ENCODE data around the gene LRRC3C.

LRRC3C gene

DNA sequence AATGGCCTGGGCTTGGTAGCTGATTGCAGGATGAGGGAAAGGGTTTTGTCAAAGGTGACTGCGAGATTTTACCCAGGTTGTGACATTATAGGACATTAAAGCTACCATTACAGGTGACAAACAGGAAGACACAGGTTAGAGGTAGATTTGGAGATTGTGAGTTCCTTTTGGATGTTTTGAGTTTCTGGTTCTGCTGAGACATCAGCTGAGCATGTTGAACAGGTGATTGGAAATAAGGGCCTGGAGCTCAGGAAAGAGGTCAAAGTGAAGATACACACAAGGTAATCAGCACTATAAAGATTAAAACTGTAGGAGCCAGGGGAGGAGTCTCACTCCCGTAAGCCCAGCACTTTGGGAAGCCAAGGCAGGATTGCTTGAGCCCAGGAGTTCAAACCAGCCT lies 41.2 kb downstream of the LRRC3C start:
- DNase-seq: no peak
- in situ Hi-C loops (cut with HindIII; ENCODE audit: low pct_ligation_motif_present, low pct_unique_long_range_greater_than_20kb, low sequenced_read_pairs): no loop called here

DNA sequence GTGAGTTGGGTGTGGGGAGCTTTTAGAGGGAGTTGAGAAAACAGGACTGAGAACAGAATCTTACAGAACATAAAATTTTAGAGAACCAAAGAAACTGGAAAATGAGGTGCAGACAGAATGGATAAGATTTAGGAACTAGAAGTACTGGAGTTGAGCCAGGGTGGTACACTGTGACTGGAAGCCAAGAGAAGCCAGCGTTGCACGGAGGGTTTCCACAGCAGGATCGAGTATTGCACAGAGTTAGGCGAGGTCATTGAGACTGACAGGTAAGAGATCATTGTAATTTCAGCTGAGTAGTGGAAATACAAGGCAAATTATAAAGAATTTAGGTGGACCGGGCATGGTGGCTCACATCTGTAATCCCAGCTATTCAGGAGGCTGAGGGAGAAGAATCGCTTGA lies 41.8 kb downstream of the LRRC3C start:
- DNase-seq: no peak
- in situ Hi-C loops (cut with HindIII; ENCODE audit: low pct_ligation_motif_present, low pct_unique_long_range_greater_than_20kb, low sequenced_read_pairs): no loop called here

DNA sequence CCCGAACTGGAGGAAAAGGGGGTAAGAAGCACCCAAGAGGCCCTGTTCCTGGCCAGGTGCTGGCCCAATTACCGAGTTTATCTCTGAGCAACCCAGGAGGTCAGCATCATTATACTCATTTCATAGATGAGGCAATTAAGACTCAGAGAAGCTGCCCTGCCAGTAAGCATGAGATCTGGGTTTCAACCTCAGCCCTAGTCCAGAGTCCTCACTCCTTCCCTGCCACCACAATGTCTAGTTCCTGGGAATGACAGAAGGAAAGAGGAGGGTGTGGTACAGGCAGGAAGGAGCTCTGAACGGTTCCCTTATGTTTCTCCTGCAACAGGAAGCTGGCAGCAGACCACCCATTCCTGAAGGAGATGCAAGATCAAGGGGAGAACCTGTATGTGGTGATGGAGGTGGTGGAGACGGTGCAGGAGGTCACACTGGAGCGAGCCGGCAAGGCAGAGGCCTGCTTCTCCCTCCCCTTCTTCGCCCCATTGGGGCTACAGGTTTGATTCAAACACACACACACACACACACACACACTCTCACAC lies 42.7 kb downstream of the LRRC3C start:
- in situ Hi-C loops (cut with HindIII; ENCODE audit: low pct_ligation_motif_present, low pct_unique_long_range_greater_than_20kb, low sequenced_read_pairs): no loop called here

DNA sequence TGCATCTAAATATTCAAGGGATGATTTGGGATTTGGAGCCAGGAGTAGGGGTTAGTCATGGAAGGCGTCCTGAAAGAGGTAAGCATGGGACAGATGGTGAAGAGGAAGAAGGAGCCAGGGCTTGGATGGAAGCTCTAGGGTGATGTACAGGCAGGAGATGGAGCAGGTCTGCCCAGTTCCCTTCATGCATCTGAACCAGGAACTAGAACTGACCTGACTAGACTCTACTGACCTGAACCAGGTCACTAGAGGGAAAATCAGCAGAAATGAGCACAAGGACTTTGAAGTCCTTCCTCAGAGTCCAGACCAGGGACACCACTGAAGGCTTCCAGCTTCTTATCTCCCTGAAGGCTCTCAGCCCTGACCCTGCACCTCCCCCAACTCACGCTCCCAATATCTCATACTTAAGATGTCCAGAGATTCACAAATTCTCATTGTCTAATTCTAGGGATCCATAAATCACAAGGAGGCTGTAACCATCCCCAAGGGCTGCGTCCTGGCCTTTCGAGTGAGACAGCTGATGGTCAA lies 43.6 kb downstream of the LRRC3C start:
- in situ Hi-C loops (cut with HindIII; ENCODE audit: low pct_ligation_motif_present, low pct_unique_long_range_greater_than_20kb, low sequenced_read_pairs): no loop called here
- DNase-seq: no peak

More for the DNA sequence above, 42.7 kb downstream of the LRRC3C start:
- no peak for DNase-seq

DNA sequence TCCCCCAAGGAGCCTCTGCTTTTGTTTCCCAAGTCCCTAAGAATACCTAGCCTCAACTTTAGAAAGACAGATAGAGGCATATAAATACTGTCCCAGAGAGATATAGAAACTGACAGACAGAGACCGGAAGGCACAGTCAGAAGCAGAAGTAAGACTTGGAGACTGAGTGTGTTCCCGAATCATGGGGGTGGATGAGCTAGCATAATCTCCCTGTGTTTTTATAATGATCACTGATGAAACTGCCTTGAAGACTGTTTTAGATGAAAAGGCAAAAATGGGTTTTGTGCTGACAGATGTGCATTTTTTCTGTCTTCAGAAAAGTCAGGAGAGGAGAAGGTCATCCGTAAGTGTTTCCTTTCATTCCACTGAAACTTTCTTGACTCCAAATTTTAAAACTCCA lies 44.7 kb downstream of the LRRC3C start:
- in situ Hi-C loops (cut with HindIII; ENCODE audit: low pct_ligation_motif_present, low pct_unique_long_range_greater_than_20kb, low sequenced_read_pairs): no loop called here
- no peak for DNase-seq

DNA sequence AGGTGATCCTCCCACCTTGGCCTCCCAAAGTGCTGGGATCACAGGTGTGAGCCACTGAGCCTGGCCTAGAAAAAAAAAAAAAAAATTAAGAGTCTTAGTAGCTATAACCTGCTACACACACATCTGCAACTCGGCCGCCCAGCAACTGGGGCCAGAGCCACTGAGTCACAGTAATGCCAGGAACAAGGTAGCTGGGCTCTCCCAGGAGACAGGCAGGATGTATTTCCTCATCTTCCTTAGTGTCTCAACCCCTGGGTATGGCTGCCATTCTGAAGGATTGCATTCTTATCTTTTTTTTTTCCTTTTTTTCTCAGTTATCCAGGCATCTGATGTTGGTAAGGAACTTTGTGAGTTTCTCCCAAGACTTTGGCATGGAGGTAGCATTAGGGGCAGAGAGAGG lies 46.0 kb downstream of the LRRC3C start:
- no peak for DNase-seq
- in situ Hi-C loops (cut with HindIII; ENCODE audit: low pct_ligation_motif_present, low pct_unique_long_range_greater_than_20kb, low sequenced_read_pairs): no loop called here

DNA sequence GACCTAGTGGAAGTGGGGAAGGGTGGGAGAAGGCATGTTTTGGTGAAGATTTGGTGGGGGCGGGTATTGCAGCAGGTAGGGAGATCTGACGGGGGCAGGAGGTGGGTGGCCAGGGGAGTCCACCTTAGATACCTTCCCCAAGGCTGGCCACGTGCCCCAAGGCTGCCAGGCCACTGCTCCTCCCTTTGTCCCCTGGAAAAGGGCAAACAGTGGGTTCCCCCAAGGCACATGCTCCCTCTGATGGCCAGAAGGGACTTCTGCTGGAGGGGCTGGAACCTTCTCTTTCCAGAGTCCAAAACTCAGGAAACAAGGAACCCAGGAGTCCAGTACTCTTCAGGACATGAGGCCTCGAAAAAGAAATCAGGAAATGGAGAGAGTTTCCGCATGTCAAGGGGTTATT lies 46.9 kb downstream of the LRRC3C start:
- in situ Hi-C loops (cut with HindIII; ENCODE audit: low pct_ligation_motif_present, low pct_unique_long_range_greater_than_20kb, low sequenced_read_pairs): no loop called here
- DNase-seq: no peak

DNA sequence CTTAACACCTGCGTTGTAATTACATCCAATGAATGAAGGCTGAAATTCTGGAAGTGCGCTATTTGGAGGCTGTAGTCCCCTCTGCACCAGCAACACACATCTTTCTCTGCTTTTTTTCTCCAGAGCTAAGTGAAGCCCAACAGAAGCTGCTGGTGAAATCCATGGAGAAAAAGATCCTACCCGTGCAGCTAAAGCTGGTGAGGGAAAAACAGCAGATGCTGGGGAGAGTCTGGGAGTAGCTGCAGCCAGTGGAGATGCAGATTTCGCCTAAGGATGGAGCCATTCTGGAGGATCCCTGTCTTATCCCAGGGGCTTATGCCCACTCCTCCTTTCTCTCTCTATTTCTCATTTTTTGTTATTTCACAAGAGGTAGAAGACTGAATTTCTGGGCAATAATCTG lies 48.3 kb downstream of the LRRC3C start:
- in situ Hi-C loops (cut with HindIII; ENCODE audit: low pct_ligation_motif_present, low pct_unique_long_range_greater_than_20kb, low sequenced_read_pairs): no loop called here
- DNase-seq: no peak

DNA sequence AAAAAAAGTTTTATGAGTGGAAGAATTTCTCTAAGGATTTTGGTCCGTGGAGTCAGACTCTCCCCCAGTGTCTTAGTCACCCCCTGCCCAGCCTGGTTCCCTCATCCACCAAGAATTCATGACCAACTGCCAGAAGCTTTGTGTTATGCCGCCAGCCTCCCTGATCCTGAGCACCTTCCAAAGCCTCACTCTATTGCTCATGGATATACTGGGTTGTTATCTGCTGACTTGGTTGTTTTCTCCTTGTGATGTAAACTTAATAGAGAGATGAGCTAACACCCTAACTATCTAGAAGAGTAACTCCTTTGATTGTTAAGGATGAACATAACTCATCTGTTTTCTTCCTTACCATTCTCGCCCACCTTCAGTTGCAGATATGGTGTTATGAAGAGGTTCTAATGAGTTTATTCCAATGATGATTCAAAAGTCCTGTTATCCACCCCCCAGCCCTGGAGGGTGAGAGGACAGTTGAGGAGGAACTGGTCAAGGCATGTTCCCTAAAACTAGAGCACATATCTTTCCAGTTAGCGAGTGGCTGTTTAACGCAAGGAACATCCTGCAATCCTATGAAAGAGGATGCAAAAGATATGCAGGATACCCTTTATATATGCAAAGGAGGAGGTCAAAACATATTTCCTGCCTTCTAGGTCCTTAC lies 51.6 kb downstream of the LRRC3C start:
- peak; percentile 66 for DNase-seq
- in situ Hi-C loops (cut with HindIII; ENCODE audit: low pct_ligation_motif_present, low pct_unique_long_range_greater_than_20kb, low sequenced_read_pairs): no loop called here

DNA sequence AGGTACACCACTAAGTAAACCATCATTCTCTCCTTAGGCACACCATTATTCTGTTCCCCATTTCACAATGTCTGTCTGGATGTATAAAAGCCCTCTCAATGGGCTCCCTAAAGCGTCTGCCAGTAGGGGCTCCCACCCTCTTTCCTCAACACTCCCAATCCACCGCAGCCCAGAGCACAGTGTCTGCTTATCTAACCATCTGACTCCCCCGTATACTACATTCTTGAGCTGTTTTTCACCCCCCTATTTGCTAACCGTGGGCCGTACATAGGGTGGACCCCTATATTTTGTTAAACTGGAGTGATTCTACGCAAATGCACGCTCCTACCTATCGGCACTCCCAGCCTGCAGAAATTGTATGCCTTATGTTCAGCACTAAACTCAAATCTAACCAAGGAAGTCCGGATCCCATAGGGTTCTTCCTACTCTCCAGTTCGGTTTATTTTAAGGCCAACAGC lies 52.4 kb downstream of the LRRC3C start:
- in situ Hi-C loops (cut with HindIII; ENCODE audit: low pct_ligation_motif_present, low pct_unique_long_range_greater_than_20kb, low sequenced_read_pairs): no loop called here
- peak; percentile 54 for DNase-seq

DNA sequence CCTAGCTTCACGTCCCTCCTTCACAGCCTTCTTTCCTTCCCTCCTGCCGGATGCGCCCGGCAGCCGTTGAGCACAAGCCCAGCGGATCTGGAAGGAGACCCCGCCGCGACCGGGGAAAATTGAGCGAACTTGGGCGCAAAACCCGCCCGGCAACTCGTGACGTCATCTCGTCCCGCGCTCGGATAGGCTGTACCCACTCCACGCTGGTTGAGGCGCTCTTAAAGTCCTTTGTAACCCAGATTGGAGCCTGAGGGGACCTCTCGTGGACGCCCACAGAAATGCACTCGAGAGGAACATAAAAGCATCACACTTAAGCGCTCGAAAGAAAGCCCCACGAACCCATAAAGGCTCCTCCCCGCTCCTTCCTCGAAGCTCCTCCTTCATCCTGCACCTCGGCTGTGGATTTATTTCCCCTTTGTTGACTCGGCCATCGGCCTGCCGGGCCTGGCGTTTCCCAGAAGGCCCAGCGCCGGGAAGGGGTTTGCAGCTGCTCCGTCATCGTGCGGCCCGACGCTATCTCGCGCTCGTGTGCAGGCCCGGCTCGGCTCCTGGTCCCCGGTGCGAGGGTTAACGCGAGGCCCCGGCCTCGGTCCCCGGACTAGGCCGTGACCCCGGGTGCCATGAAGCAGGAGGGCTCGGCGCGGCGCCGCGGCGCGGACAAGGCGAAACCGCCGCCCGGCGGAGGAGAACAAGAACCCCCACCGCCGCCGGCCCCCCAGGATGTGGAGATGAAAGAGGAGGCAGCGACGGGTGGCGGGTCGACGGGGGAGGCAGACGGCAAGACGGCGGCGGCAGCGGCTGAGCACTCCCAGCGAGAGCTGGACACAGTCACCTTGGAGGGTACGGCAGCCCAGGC lies 53.0 kb downstream of the LRRC3C start, which contains the start of gene PSMD3:
Gene PSMD3, plus strand, starts transcription at position 457 of the 856 bp plus-strand sequence. Its CDS starts 164 bp downstream, at position 621.
- peak; percentile 100 for DNase-seq
- in situ Hi-C loops (cut with HindIII; ENCODE audit: low pct_ligation_motif_present, low pct_unique_long_range_greater_than_20kb, low sequenced_read_pairs): no loop called here

DNA sequence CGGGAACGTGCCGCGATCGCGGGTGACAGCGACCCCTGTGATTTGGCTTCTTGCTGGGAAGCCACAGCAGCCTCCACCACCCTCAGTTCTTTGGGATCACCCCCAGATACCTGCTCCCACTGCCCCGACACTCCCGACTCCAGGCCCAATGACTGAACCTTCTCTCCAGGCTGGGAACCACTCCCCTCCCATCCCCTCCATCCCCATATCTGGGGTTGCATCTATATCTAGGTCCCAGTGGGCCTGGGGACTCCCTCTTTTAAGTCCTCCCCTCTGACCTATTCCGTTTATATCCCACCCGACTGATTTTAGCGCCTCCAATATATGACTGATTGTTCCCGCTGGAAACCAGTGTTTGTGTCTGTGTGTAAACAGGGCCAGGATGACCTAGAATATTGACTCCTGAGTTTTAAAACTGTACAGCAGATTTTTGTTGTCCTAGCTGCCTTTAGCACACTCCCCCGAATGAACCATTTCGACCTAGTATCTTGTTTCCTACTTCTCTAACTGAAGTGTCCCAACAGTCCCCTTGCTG lies 53.7 kb downstream of the LRRC3C start:
- in situ Hi-C loops (cut with HindIII; ENCODE audit: low pct_ligation_motif_present, low pct_unique_long_range_greater_than_20kb, low sequenced_read_pairs): no loop called here
- DNase-seq: no peak

DNA sequence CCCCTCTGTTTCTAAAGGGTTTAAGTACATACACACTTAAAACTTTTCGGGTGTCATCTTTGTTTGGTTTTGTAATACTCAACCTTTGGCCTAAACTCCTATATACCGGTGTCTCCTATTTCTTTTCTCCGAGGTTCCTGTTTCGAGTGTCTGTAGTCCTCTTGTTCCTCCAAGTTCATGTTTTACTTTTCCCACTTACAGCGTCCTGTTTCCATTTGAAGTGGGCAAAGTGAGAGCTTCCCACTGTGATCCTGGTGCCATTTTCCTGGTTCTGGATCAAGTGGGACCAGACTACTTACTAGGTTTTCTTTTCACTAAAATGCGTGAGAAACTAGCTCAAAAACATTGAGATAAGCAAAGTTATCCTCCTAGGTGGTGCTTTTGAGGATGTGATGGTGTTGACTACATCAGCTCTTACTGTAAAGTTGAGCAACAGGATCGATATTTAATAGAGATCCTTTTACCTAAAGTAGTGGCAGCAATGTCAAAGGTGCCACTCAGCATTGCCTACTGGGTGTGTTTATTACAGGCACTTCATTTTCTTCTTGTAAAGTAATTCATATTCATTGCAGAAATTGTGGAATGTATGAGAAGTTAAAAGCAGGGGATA lies 54.3 kb downstream of the LRRC3C start:
- in situ Hi-C loops (cut with HindIII; ENCODE audit: low pct_ligation_motif_present, low pct_unique_long_range_greater_than_20kb, low sequenced_read_pairs): no loop called here
- DNase-seq: no peak

DNA sequence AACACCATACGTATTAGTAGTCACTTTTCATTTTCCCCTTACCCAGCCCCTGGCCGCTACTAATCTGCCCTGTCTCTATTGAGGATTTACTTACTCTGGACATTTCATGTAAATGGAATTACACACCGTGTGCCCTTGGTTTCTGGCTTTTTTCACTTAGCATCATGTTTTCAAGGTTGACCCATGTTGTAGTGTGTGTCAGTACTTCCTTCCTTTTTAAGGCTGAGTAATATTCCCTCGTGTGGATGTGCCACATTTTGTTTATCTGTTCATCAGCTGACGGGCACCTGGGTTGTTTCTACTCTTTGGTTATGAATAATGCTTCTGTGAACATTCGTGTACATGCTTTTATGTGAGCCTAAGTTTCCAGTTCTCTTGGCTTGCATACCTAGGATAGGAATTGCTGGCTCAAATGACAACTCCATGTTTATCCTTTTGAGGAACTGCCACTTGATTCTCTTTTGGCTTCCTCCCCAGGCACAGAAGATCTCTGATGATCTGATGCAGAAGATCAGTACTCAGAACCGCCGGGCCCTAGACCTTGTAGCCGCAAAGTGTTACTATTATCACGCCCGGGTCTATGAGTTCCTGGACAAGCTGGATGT lies 60.8 kb downstream of the LRRC3C start:
- in situ Hi-C loops (cut with HindIII; ENCODE audit: low pct_ligation_motif_present, low pct_unique_long_range_greater_than_20kb, low sequenced_read_pairs): no loop called here

DNA sequence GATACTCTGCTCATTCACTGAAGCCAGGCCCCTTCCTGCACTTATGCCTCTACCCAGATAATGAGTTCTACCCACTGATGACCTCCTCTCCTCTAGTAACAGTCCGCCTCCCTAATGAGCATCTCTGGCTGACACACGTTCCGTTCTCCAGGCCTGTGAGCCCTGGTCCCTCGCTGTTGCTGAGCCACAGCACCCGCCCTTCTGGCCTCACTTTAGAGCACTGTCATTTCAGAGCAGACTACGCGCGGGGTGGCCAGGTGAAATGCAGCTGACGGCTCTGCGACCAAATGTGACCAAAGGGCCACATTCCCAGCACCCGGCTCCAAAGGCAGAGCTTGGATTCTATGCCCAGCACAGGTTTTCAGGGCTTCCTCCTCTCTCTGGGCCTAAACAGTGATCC lies 66.9 kb downstream of the LRRC3C start:
- no peak for DNase-seq
- in situ Hi-C loops (cut with HindIII; ENCODE audit: low pct_ligation_motif_present, low pct_unique_long_range_greater_than_20kb, low sequenced_read_pairs): no loop called here

More for the DNA sequence above, 60.8 kb downstream of the LRRC3C start:
- no peak for DNase-seq
